Activated T-helper 1 cell treated with anti-CD3 and anti-CD28 coated beads, Interleukin-12 subunit alpha, Interleukin-12 subunit beta, Interleukin-2, Interleukin-4 antibody, amounts not matched to agents 30 ng/mL and 10 ng/mL and 1 ng/mL, durations not matched to agents 14 hours and 24 hours and 36 hours (primary cell): Measurements from ENCODE around the gene ZBTB16. TPM values are rescaled to one million over a fixed set of nuclear protein-coding genes. Genes with fewer than 3 reads are reported as not detected.

ENCODE experiments used
- DNase-seq: peaks from one replicate; pipeline ENCODE4 v3.0.0; 2021; ENCODE audit warnings: low spot score
- H3K27ac Mint-ChIP-seq: one replicate; pipeline ENCODE4 v1.8.0; 2021; ENCODE audit warnings: mild to moderate bottlenecking, mixed read lengths
- H3K27me3 Mint-ChIP-seq: one replicate; pipeline ENCODE4 v1.8.0; 2022; ENCODE audit warnings: mild to moderate bottlenecking, moderate library complexity, mixed read lengths; ENCODE audit not compliant: insufficient read depth
- H3K36me3 Mint-ChIP-seq: one replicate; pipeline ENCODE4 v1.8.0; 2021; ENCODE audit warnings: low read depth, mixed read lengths
- H3K4me1 Mint-ChIP-seq: one replicate; pipeline ENCODE4 v1.8.0; 2021; ENCODE audit warnings: low read depth, mixed read lengths
- H3K4me3 Mint-ChIP-seq: one replicate; pipeline ENCODE4 v1.8.0; 2021; ENCODE audit warnings: mild to moderate bottlenecking, moderate library complexity, mixed read lengths
- H3K9me3 Mint-ChIP-seq: one replicate; pipeline ENCODE4 v1.8.0; 2021; ENCODE audit warnings: mixed read lengths
- intact Hi-C: fragments of 100-400 bp; cut with micrococcal nuclease; formaldehyde crosslinking; loops from one replicate; pipeline ENCODE4 v1.15.1; 2024
- total RNA-seq: library from RNA; stranded (reverse); gene quantifications from 2 replicates; pipeline ENCODE4 v1.2.3, GENCODE V29; 2022

ZBTB16 gene
- total RNA-seq, 1 donor from 2014 or later: 3.4 TPM

DNA sequence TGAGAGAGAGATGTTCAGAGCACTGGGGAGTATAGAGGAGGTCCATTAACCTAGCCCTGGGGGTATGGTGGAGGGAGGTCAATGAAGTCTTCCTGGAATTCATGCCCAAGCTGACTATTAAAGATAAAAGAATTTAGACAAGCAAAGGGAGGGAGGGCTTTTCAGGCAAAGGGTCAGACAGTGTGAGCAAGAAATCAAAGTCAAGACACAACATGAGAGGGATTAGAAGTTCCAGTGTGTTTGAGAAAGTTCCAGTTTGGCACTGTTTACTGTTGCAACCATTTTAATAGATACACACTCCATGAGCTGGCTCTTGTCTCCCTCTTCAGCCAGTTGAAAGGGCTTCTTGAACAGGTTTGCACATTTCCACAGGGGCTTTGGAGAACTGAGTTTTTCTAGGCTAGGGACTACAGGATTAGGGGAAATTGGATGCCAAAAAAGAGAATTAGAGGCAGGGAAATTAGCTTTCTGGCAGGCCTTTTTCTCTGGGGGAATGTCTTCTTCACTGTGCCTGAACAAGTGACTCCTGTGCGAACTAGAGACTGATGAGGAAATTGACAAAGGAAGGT, 222.0 kb downstream of the ZBTB16 start:
- intact Hi-C loops: no loop called here

DNA sequence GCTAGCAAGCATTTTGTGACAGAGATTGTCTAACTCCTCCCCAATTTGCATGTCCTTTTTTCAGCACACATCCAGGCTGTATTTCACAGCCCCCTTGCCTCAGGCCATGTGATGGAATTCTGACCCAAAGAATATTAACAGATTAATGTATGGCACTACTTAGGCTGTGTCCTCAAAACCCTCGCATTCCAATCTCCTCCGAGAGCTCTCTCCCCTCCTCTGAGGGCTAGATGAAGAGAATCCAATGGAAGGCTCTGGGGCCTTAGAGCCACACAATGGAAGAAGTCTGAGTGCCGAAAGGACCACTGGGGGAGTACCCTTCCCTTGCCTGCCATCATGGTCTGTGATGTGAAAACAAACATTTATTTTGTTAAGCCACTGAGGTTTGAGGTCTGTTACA, 223.0 kb downstream of the ZBTB16 start:
- no peaks in the 10 kb centered on the region for H3K9me3 Mint-ChIP-seq
- intact Hi-C loops: no loop called here
- DNase-seq: no peak
- H3K4me1 Mint-ChIP-seq: no peaks in the 10 kb centered on the region
- H3K36me3 Mint-ChIP-seq: no peaks in the 10 kb centered on the region
- peaks cover 10% of the 10 kb centered on the region for H3K27me3 Mint-ChIP-seq
- H3K27ac Mint-ChIP-seq: no peak overlapping the region
- H3K4me3 Mint-ChIP-seq: no peak overlapping the region

More for the DNA sequence above, 222.0 kb downstream of the ZBTB16 start:
- H3K27me3 Mint-ChIP-seq: peaks cover 7% of the 10 kb centered on the region
- H3K36me3 Mint-ChIP-seq: no peaks in the 10 kb centered on the region
- H3K4me1 Mint-ChIP-seq: no peaks in the 10 kb centered on the region
- no peaks in the 10 kb centered on the region for H3K9me3 Mint-ChIP-seq
- no peak overlapping the region for H3K4me3 Mint-ChIP-seq
- no peak overlapping the region for H3K27ac Mint-ChIP-seq
- no peak for DNase-seq

DNA sequence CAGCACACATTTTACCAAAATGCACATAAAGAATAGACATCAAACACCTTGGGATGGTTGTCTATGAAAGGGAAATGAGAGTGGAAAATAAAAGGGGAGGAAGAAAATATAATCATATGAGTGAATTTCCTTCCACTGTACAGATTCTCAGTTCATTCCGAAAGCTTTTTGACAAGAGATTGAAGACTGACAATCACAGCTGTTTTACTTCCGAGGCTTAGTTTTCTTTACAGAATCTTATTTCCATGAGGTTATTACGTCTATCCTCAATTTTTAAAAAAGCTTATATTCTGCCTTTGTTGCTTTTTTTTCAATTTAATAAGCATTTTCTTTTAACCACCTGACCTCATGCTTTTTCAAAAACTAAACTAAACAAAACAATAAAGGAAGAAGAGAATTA, 223.9 kb downstream of the ZBTB16 start:
- Mint-ChIP-seq H3K36me3 (no peaks in the 10 kb centered on the region), H3K27ac (no peak overlapping the region), H3K9me3 (no peaks in the 10 kb centered on the region), H3K27me3 (peaks cover 14% of the 10 kb centered on the region), H3K4me3 (no peak overlapping the region), H3K4me1 (no peaks in the 10 kb centered on the region)
- no peak for DNase-seq
- intact Hi-C loops: no loop called here

DNA sequence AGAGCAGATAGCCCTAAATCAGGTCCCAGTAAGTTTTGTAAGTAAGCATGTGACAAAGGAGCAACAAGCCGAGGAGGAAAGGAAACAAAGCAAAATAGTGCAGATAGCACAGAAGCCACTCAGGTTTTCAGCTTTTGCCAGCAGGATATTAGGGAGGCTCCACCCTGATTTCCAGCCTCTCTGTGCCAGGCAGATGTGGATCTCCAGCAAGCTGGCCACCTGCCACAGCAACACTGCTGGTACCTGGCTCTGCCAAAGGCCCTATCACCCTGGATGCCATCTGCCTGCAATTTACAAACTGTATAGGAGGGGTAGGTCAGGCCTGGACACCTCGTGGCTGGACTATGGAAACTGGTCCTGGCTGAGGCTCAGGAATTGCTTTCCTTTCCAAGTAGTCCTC, 224.5 kb downstream of the ZBTB16 start:
- no peaks in the 10 kb centered on the region for H3K9me3 Mint-ChIP-seq
- peaks cover 20% of the 10 kb centered on the region for H3K27me3 Mint-ChIP-seq
- no peak overlapping the region for H3K4me3 Mint-ChIP-seq
- DNase-seq: no peak
- no peaks in the 10 kb centered on the region for H3K4me1 Mint-ChIP-seq
- intact Hi-C loops: no loop called here
- H3K36me3 Mint-ChIP-seq: no peaks in the 10 kb centered on the region
- no peak overlapping the region for H3K27ac Mint-ChIP-seq

DNA sequence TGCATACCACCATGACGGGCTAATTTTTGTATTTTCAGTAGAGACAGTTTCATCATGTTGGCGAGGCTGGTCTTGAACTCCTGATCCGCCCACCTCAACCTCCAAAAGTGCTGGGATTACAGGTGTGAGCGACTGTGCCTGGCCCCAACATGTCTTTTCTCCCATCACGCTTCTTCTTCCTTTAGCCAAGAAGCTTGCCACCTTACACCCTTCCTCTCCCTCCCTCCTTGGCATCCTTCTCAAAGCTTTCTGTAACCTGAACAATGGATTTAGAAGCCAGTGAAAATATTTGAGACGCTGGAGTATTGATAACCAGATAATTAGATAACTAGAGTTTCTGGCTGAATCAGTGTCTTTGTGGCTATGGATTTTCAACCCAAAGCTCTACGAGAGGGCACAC, 225.4 kb downstream of the ZBTB16 start:
- Mint-ChIP-seq H3K4me3 (no peak overlapping the region), H3K27ac (no peak overlapping the region), H3K9me3 (no peaks in the 10 kb centered on the region), H3K36me3 (no peaks in the 10 kb centered on the region), H3K27me3 (peaks cover 18% of the 10 kb centered on the region), H3K4me1 (no peaks in the 10 kb centered on the region)
- intact Hi-C loops: no loop called here
- DNase-seq: no peak

DNA sequence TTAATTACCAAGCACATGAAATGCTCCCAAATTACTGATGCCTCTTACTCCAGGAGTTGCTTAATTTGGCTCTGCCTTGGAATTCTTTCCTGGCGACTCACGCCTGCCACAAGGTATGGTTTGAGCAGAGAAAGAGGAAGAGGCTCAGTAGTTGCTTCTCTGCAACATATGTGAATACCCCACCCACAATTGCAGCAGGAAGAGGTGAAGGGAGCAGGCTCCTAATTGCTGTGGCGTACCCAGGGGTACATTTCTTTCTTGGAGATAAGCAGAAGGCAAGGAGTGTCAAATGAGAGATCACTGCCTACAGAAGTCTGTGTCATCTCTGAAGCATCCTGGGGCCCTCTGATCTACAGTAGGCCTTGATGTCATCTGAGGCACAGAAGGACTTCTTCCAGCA, 226.1 kb downstream of the ZBTB16 start:
- DNase-seq: no peak
- Mint-ChIP-seq H3K4me3 (no peak overlapping the region), H3K36me3 (no peaks in the 10 kb centered on the region)

DNA sequence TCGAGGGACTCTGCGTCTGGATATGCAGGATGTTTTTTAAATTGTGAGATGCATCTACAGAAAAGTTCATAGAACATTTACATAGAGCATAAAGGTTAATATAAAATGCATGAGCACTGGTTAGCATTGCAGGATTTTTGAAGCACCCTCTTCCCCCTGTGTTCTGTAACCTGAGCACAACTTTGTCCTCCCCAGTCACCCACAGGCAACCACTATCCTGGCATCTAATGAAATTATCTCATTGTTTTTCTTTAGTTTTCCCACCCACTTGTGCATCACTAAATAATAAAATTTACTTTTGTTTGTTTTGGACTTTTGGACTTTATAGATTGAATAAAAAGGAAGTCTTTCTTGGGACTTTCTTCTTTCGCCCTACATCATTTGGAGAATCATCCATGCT, 226.7 kb downstream of the ZBTB16 start:
- no peak overlapping the region for H3K27ac Mint-ChIP-seq
- no peaks in the 10 kb centered on the region for H3K4me1 Mint-ChIP-seq
- intact Hi-C loops: no loop called here
- peaks cover 23% of the 10 kb centered on the region for H3K27me3 Mint-ChIP-seq
- no peak overlapping the region for H3K4me3 Mint-ChIP-seq
- no peak for DNase-seq
- no peaks in the 10 kb centered on the region for H3K9me3 Mint-ChIP-seq
- no peaks in the 10 kb centered on the region for H3K36me3 Mint-ChIP-seq

More for the DNA sequence above, 226.1 kb downstream of the ZBTB16 start:
- H3K4me1 Mint-ChIP-seq: no peaks in the 10 kb centered on the region
- intact Hi-C loops: no loop called here
- H3K9me3 Mint-ChIP-seq: no peaks in the 10 kb centered on the region
- no peak overlapping the region for H3K27ac Mint-ChIP-seq
- peaks cover 20% of the 10 kb centered on the region for H3K27me3 Mint-ChIP-seq

DNA sequence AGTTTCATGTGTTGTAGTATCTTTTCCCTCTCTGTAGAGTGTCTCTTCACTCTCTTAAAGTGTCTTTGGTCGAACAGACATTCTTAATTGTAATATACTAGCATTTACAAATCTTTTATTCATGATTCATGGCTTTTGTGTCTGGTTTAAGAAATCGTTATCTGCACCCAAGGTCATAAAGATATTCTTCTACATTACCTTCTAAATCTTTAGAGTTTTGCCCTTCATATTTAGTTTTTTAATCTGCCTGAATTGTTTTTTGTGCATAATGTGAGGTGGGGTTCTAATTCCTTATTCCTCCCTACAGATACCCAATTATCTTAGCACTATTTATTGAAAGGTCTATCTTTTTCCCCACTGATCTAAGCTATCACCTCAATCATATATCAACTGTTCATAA, 227.6 kb downstream of the ZBTB16 start:
- Mint-ChIP-seq H3K36me3 (no peaks in the 10 kb centered on the region), H3K9me3 (no peaks in the 10 kb centered on the region), H3K27me3 (peaks cover 26% of the 10 kb centered on the region), H3K4me3 (no peak overlapping the region), H3K27ac (no peak overlapping the region), H3K4me1 (no peaks in the 10 kb centered on the region)
- DNase-seq: no peak
- intact Hi-C loops: no loop called here

DNA sequence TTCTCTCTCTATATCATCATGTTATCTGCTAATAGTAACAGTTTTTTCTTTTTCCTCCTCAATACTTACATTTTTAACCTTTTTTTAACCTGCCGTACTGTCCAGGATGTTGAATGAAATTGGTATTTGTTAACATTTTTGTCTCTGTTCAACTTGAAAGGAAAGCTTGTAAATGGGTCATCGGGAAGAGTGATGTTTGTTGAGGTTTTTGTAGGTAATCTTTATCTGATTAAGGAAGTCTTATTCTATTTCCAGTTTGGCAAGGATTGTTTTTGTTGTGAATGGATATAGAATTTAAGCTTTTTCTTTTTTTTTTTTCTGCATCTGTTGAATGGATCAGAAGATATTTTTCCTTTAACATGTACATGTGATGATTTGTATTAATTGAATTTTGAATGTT, 228.6 kb downstream of the ZBTB16 start:
- DNase-seq: no peak
- Mint-ChIP-seq H3K36me3 (no peaks in the 10 kb centered on the region), H3K27me3 (peaks cover 23% of the 10 kb centered on the region), H3K9me3 (no peaks in the 10 kb centered on the region), H3K27ac (no peak overlapping the region), H3K4me3 (no peak overlapping the region), H3K4me1 (no peaks in the 10 kb centered on the region)
- intact Hi-C loops: no loop called here

DNA sequence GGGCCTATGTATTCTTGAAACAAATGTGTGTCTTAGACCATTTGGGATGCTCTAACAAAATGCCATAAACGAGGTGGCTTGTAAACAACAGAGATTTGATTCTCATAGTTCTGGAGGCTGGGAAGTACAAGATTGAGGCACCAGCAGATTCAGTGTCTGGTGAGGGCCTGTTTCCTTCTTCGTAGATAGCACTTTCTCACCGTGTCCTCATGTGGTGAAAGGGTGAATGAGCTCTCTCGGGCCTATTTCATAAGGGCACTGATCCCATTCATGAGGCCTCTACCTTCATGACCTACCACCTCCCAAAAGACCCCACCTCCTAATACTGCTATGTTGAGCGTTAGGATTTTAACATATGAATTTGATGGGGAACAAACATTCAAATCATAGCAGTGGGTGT, 230.3 kb downstream of the ZBTB16 start:
- peaks cover 21% of the 10 kb centered on the region for H3K27me3 Mint-ChIP-seq
- DNase-seq: no peak
- no peak overlapping the region for H3K4me3 Mint-ChIP-seq
- no peak overlapping the region for H3K27ac Mint-ChIP-seq
- intact Hi-C loops: no loop called here
- peaks cover 2% of the 10 kb centered on the region for H3K36me3 Mint-ChIP-seq
- no peaks in the 10 kb centered on the region for H3K9me3 Mint-ChIP-seq
- H3K4me1 Mint-ChIP-seq: no peaks in the 10 kb centered on the region

DNA sequence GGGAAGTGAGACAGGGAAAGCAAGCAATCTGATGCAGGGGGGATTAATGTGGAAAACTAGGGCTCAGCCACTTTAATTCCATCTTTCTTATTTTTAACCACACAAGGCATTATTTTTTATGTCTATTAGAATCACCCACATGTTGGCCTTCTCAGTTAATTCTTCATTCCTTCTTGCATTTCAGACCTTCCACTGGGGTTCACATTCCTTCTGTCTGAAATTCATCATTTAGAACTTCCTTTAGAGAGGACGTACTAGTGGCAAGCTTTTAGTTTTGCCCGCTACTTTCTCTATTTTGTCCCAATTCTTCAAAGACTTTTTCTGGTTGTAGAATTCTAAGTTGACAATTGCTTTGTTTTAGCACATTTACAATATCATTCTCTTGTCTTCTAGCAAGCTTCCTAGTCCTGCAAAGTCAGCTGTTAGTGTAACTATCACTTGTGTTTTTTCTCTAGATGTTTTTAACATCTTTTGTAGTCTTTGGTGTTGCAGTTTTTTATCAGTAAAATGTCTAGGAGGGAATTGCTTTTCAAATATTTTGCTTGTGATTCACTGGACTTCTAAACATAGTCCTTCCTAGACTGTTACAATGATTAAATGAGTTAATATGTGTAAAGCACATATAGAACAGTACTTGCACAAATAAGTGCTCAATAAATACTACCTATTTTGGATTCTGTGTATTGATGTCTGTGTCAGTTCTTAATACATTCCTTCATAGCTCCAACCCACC, 231.2 kb downstream of the ZBTB16 start:
- DNase-seq: no peak
- intact Hi-C loops: no loop called here
- Mint-ChIP-seq H3K9me3 (no peaks in the 10 kb centered on the region), H3K36me3 (peaks cover 2% of the 10 kb centered on the region), H3K27ac (no peak overlapping the region), H3K4me3 (no peak overlapping the region), H3K4me1 (no peaks in the 10 kb centered on the region), H3K27me3 (peaks cover 21% of the 10 kb centered on the region)

DNA sequence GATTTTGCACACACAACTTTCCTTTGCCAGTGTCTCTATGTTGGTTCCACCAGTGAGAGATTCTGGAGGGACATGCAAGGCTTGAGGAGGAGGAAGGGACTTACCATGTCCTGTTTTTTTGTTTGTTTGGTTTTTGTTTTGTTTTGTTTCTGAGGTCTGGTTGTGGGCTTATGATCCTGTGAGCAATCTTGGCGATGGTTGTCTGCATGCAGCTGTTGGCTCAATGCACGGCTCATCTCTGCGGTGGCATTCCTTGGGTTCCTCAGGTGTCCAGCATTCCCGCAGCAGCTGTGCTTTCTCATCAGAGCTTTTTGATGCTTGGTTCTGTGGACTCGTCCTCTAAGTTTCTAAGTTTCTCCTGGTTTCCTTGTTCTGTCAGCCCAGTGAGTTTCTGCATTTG, 231.9 kb downstream of the ZBTB16 start:
- Mint-ChIP-seq H3K4me3 (no peak overlapping the region), H3K27me3 (peaks cover 21% of the 10 kb centered on the region), H3K27ac (no peak overlapping the region), H3K4me1 (no peaks in the 10 kb centered on the region), H3K9me3 (no peaks in the 10 kb centered on the region), H3K36me3 (peaks cover 2% of the 10 kb centered on the region)
- intact Hi-C loops: no loop called here
- no peak for DNase-seq

DNA sequence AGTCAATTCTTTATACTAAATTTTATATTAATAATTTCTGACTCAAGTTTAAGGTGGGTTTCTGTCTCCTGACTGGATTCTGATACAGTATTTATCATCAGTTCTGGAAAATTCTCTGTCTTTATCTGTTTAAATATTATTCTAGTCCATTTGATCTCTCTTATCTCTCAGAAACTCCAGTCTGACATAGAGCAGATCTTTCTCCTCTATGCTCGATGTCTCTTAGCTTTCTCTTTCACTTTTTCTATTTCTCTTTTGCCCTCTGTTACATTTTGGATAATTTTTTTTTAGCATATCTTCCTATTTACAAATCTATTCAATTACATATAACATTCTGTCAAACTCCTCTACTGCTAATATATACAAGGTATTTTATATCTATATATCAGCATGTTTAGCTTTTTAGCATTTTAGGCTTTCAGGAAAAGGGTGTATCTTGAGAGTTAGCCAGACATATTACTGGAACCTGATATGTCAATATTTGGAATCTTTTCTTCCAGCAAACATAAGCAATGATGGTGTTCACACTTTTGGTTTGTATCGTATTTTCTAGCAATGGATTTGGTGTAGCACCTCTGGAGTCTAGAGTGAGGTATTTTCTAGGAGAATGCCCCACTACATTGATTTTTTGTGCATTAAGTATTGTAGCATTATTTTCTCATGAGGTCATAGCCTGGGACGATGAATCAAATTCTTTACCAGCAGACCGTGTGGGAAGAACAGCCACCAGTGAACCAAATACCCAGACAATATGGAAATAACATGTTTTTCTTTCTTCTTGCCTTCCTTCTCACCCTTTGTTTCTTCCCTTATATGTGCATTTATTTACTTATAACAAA, 232.6 kb downstream of the ZBTB16 start:
- no peak for DNase-seq
- H3K36me3 Mint-ChIP-seq: peaks cover 2% of the 10 kb centered on the region
- H3K9me3 Mint-ChIP-seq: no peaks in the 10 kb centered on the region
- intact Hi-C loops: no loop called here
- H3K4me1 Mint-ChIP-seq: no peaks in the 10 kb centered on the region
- no peak overlapping the region for H3K27ac Mint-ChIP-seq
- no peak overlapping the region for H3K4me3 Mint-ChIP-seq
- peaks cover 19% of the 10 kb centered on the region for H3K27me3 Mint-ChIP-seq
